ENCODE measurements around the gene SAMD3. TPM values are rescaled to one million over a fixed set of nuclear protein-coding genes. Genes with fewer than 3 reads are reported as not detected.
A peak's percentile ranks its signal among the peaks of the same experiment; 100 is the strongest.
"Not testable (repeated sequence)": the region's sequence is repeated elsewhere in the genome, so short reads cannot be mapped to it uniquely, and the experiment has no call there.

SAMD3 gene, protein sequence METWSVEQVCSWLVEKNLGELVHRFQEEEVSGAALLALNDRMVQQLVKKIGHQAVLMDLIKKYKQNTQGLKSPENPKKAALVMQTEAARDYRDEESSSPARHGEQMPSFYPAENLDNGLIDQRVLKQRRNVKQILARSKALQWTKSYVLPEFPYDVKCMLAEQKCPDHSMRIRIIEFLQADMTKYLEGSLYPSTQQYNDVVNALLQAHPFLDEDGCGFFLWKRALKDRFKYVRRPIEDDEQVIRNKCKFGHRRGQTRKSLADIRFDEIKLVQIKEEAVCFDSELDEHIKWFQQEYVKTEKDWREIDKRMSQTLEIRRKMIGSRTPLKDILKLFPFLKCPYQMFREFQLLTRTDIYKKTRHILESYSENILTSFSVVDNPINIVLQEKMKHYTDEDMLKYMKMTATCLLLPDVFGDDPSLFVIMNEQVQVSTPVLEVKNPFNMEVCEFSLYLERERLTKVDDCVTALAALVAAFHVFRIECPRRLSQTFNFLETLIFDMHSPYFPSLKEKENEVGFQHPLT
- not detected in 2 replicates for total RNA-seq

GRCh38 chr6:130222775-130223174 is at the start of gene SAMD3:
SAMD3 (minus strand) TSS chr6:130222951; CDS start chr6:130215273, 7,678 bp downstream.
- DNase-seq (ENCODE audit: low read depth), result no peak

GRCh38 chr6:130269969-130270635 is 47.4 kb upstream of the SAMD3 start:
- DNase-seq (ENCODE audit: low read depth), result no peak

- DNase-seq (ENCODE audit: low read depth), result not testable (repeated sequence)
Measured at GRCh38 chr6:130265553-130265952, 42.8 kb upstream of the SAMD3 start.

GRCh38 chr6:130262008-130262407 is 39.3 kb upstream of the SAMD3 start:
- no peak for DNase-seq (ENCODE audit: low read depth)

GRCh38 chr6:130261558-130261957 is 38.8 kb upstream of the SAMD3 start:
- not testable (repeated sequence) for DNase-seq (ENCODE audit: low read depth)

DNA sequence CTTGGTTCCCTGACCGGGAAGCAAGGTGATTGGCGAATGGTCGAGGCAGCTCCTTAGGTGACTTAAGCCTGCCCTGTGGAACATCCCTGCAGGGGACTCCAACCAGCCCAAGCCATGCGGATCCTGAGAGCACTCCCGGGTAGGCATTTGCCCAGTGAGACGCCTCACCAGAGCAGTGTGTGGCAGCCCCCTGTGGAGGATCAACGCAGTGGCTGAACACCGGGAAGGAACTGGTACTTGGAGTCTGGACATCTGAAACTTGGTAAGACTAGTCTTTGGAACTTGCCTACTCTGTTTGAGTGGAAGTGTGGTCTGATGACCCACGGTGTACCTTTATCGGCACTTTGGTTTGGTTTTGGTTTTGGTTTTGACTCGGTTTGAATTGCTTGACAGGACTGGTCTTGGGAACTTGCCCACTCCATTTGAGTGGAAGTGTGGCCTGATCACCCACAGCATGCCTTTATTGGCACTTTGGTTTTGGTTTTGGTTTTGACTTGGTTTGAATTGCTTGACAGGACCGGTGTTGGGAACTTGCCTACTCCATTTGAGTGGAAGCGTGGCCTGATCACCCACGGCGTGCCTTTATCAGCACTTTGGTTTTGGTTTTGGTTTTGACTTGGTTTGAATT is 38.0 kb upstream of the SAMD3 start:
- not testable (repeated sequence) for DNase-seq (ENCODE audit: low read depth)

- not testable (repeated sequence) for DNase-seq (ENCODE audit: low read depth)
Measured at GRCh38 chr6:130260050-130260462, 37.3 kb upstream of the SAMD3 start.

DNA sequence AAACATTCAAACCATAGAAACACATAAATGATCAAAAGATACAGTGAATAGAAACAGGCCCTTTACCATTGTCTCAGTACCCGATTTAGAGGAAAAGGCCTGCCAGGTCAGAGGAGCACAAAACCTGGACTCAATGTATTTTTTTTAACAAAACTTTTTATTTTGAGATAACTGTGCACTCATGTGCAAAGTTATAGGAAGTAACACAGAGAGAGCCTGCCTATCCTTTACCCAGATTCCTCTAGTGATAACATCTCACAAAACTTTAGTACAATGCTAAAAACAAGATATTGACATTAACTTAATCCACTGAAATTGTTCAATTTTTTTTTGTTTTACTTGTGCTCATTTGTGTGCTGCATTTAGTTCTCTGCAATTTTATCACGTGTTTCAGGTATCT is 36.8 kb upstream of the SAMD3 start:
- no peak for DNase-seq (ENCODE audit: low read depth)

GRCh38 chr6:130259140-130259539 is 36.4 kb upstream of the SAMD3 start:
- DNase-seq (ENCODE audit: low read depth), result no peak

- DNase-seq (ENCODE audit: low read depth), result no peak
Measured at GRCh38 chr6:130252527-130253237, 29.9 kb upstream of the SAMD3 start.

GRCh38 chr6:130245267-130245666 is 22.5 kb upstream of the SAMD3 start:
- no peak for DNase-seq (ENCODE audit: low read depth)

DNA sequence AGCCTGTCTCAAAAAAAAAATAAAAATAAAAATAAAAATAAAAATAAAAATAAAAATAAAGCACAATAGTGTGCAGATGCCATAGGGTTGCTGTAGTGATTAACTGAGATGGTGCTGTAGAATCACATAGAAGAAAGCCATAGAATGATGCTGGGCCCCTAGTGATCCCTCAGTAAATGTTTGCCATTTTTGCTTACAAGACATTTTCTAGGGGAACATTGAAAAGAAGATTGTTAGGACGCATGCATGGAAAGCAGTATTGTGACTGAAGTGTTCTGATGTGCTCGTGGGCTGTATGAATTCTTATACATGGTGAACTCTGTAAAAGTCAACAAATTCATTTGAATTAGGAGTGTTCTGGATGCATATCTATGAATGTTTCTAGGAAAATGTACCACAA is 22.0 kb upstream of the SAMD3 start:
- DNase-seq (ENCODE audit: low read depth), result no peak

DNA sequence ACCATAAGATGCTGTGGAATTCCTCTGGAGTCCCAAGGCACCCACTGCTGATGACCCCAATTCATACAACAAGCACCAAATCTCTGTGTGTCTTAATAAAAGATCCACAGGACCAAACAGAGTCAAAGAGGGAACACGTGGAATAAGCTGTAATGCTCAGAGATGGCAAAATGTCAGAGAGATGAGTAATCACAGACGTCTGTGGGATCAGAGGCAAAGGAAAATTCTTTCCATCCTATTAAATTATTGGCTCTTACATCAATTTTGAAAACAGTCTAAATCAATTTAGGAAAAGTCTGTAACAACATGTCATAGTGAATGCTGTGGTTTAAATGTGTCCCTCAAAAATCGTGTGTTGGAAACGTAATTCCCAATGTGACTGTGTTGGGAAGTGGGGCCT is 17.5 kb upstream of the SAMD3 start:
- DNase-seq (ENCODE audit: low read depth), result no peak

GRCh38 chr6:130239755-130240154 is 17.0 kb upstream of the SAMD3 start:
- DNase-seq (ENCODE audit: low read depth), result no peak

DNA sequence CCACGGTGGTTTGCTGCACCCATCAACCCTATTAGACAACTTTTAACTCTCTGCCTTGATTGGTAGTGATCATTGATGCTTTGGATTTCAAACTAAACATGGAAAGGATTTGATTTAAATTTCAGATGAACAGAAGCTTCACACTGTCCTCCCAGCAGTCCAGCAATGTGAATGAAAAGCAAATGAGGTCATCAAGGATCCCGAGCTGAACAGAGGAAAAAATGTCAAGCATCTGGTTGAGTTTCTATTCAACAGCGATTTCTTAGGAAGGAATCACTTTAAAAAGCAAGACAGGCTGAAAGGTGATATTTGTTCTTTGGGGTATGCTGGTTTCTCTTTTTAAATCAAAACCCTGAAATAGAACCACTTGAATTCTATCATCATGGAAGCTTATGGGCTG is 10.6 kb upstream of the SAMD3 start:
- DNase-seq (ENCODE audit: low read depth), result peak; percentile 7

GRCh38 chr6:130230531-130230930 is 7.8 kb upstream of the SAMD3 start:
- DNase-seq (ENCODE audit: low read depth), result not testable (repeated sequence)

GRCh38 chr6:130229645-130230044 is 6.9 kb upstream of the SAMD3 start:
- no peak for DNase-seq (ENCODE audit: low read depth)

DNA sequence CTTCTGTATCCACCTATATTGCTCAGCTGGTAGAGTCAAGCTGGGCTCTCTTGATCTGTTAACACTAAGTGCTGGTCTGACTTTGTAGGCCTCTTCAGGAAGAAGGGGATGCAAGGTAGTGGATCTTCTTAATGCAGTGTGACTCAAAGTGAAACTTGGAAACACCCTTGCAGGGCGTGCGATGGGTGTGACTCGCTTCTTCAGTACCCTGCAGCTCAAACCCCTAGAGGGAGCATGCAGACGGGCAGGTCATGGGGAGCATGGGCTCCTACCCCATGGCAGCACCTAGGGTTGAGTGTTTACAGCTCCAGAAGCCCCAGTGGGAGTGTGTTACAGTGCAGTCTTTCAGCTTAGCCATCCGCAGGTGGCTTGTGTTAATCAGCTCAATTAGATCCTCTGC is 757 bp upstream of the SAMD3 start:
- no peak for DNase-seq (ENCODE audit: low read depth)

DNA sequence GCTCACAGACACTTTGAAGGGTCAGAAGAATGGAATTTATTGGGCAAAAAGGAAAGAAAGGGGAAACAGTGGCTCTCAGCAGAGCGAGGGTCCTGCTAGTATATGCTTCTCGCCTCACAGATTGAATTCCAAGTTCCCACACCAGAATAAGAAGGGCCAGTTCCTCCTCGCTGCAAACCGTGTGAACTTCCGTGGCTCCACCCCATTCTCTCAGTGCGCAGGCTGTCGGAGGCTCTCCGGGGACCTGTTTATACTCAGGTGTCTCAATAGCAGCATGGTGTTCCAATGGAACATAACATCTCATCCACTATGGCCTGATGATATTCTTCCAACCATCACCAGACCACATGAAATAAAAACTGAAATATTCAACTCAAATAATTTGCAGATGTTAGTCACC is 4.6 kb downstream of the SAMD3 start:
- DNase-seq (ENCODE audit: low read depth), result no peak

DNA sequence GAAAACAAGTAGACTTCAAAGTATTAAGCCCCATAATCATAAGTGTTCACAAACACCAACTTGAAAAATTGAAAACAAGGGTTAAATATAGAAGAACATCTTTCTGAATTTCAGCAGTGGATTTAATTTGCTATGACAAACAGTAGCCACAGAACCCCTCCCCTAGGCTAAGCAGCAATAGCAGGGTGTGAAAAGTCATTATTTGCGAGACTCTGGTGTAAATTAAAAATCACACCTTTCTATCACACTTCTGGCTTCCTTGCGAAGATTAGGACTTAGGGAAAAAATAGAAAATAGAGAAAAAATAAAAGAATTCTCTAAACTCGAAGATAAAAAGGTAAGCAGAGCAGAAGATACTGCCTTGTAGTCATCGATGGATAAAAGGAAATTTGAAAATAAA is 6.1 kb downstream of the SAMD3 start:
- no peak for DNase-seq (ENCODE audit: low read depth)

DNA sequence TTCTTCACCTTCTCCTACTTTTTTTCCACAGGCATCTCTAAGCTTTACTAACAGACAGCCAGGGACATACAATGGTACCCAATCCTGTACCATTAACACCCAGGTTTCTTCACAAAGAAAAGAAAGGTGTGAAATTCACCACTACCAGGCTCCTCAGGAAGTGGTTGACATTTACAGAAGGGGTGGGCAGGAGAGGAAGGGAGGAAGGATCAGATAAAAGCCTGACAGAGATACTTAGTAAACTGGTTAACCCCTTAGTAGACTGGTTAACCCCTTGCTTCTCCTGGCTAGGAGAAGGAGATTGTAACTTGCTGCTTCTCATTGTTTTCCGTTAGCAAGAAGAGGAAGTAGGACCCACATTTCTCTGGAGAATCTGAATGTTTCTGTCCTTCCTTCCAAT is 7.2 kb downstream of the SAMD3 start:
- no peak for DNase-seq (ENCODE audit: low read depth)

All from renal cortical epithelial cell (primary cell).